ENCODE measurements around the gene WDR76. TPM values are rescaled to one million over a fixed set of nuclear protein-coding genes. Genes with fewer than 3 reads are reported as not detected.

WDR76 gene
- total RNA-seq, 2 experiments from 2014 or later = 69.9 to 79.3 TPM

GRCh38 chr15:43915631-43916325 is 89.0 kb downstream of the WDR76 start:
- H3K27me3 Mint-ChIP-seq = peaks cover 3% of the 10 kb centered on the region
- DNase-seq (no peak), ATAC-seq (no peak)
- H3K9me3 Mint-ChIP-seq = no peaks in the 10 kb centered on the region
- ChIA-PET POLR2A (no interaction called here), CTCF (interaction anchor here (1.0 kb wide), 2 partner anchors 12 to 13 kb away, joined by 3 read pairs; no protein-coding TSS in a partner anchor)
- no peak overlapping the region for H3K27ac Mint-ChIP-seq
- H3K4me3 Mint-ChIP-seq = no peak overlapping the region
- intact Hi-C loops (cut with micrococcal nuclease) = no loop called here
- TF ChIP-seq, protein P1, sequence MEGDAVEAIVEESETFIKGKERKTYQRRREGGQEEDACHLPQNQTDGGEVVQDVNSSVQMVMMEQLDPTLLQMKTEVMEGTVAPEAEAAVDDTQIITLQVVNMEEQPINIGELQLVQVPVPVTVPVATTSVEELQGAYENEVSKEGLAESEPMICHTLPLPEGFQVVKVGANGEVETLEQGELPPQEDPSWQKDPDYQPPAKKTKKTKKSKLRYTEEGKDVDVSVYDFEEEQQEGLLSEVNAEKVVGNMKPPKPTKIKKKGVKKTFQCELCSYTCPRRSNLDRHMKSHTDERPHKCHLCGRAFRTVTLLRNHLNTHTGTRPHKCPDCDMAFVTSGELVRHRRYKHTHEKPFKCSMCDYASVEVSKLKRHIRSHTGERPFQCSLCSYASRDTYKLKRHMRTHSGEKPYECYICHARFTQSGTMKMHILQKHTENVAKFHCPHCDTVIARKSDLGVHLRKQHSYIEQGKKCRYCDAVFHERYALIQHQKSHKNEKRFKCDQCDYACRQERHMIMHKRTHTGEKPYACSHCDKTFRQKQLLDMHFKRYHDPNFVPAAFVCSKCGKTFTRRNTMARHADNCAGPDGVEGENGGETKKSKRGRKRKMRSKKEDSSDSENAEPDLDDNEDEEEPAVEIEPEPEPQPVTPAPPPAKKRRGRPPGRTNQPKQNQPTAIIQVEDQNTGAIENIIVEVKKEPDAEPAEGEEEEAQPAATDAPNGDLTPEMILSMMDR (IDR thresholded peaks at IDR 0.05) = no peak
- H3K36me3 Mint-ChIP-seq (ENCODE audit: low read depth) = no peaks in the 10 kb centered on the region
- peaks cover 6% of the 10 kb centered on the region for H3K4me1 Mint-ChIP-seq (ENCODE audit: low read depth)

DNA sequence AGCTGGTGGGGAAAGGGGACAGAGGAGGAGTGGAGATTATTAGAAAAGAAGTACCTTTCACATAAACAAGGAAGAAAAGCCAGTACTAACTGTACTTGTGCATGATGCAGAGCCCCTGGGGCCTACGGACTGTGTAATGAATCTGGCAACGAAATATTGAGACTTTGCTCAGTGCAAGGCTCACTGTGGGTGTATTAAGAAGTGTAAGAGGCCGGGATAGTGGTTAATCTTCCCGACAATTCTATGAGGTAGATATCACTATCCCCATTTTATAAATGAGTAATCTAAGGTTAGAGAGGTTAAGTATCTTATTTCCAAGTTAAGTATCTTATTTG is 89.5 kb downstream of the WDR76 start:
- ChIA-PET CTCF (interaction anchor here (1.0 kb wide), 2 partner anchors 12 to 13 kb away, joined by 3 read pairs; no protein-coding TSS in a partner anchor), POLR2A (no interaction called here)
- H3K4me1 Mint-ChIP-seq (ENCODE audit: low read depth) = peaks cover 6% of the 10 kb centered on the region
- peaks cover 3% of the 10 kb centered on the region for H3K27me3 Mint-ChIP-seq
- H3K27ac Mint-ChIP-seq = no peak overlapping the region
- H3K4me3 Mint-ChIP-seq = no peak overlapping the region
- no peaks in the 10 kb centered on the region for H3K9me3 Mint-ChIP-seq
- ATAC-seq (no peak), DNase-seq (no peak)
- H3K36me3 Mint-ChIP-seq (ENCODE audit: low read depth) = no peaks in the 10 kb centered on the region
- intact Hi-C loops (cut with micrococcal nuclease) = no loop called here
- TF ChIP-seq, protein P1 (IDR thresholded peaks at IDR 0.05) = no peak

Small RNA genes lying within 50 kb of the gene (microRNA-seq; reads per million reads assigned to microRNA genes)
- gene MIR1282 (ENCODE audit: borderline microRNAs expressed, borderline replicate concordance) = not detected

Other genes starting within 250 kb of the WDR76 start
- gene PPIP5K1, start 236.8 kb upstream of the WDR76 start, total RNA-seq = 10 to 100 TPM; 48.5 to 55.9 TPM
- under 1 TPM; 0.18 to 0.41 TPM for gene CKMT1B, start 233.0 kb upstream of the WDR76 start, total RNA-seq
- under 1 TPM; 0.36 to 0.72 TPM for gene STRC, start 208.2 kb upstream of the WDR76 start, total RNA-seq
- gene CATSPER2, start 178.2 kb upstream of the WDR76 start, total RNA-seq = 1 to 10 TPM; 6.6 to 9.0 TPM
- gene CKMT1A, start 133.1 kb upstream of the WDR76 start, total RNA-seq = under 1 TPM; 0.32 to 0.38 TPM
- gene PDIA3, start 80.6 kb upstream of the WDR76 start, total RNA-seq = 100 to 1,000 TPM; 213 to 241 TPM
- 1 to 10 TPM; 2.3 to 2.4 TPM for gene ELL3, start 50.0 kb upstream of the WDR76 start, total RNA-seq
- gene SERF2, start 34.7 kb upstream of the WDR76 start, total RNA-seq = 100 to 1,000 TPM; 775 to 810 TPM
- under 1 TPM in 1 of 2 experiments, not detected in 1; 0.09 TPM for gene SERINC4, start 26.8 kb upstream of the WDR76 start, total RNA-seq
- 10 to 100 TPM; 15.5 to 16.1 TPM for gene HYPK, start 26.4 kb upstream of the WDR76 start, total RNA-seq
- 10 to 100 TPM; 39.8 to 43.1 TPM for gene MFAP1, start 2.3 kb upstream of the WDR76 start, total RNA-seq

All from activated CD8-positive, alpha-beta T cell treated with anti-CD3 and anti-CD28 coated beads for 36 hours (primary cell).